HepG2 (cell line): ENCODE results near the gene CYSLTR2. TPM values are rescaled to one million over a fixed set of nuclear protein-coding genes. Genes with fewer than 3 reads are reported as not detected.

Experiments used
- ATAC-seq: fragments of 200-7000 bp; cut with Tn5 transposase; 3 replicates; pipeline ENCODE4 v1.9.1; 2020; ENCODE audit warnings: mild to moderate bottlenecking, moderate library complexity
- BruUV-seq: library from RNA; stranded (reverse); fragments of 400-500 nt; replicated peaks from 2 replicates; lab custom pipeline; 2021; lab: Mats Ljungman, UMichigan
- CTCF ChIA-PET: fragments of 300-600 bp; formaldehyde crosslinking; extraction: SDS; loops from one replicate; lab custom pipeline; 2021; ENCODE audit warnings: low total read pairs, inconsistent platforms, low intra/inter-chr PET ratio; lab: Yijun Ruan, JAX
- POLR2A ChIA-PET: fragments of 350-600 bp; sonication (Branson Sonifier 250); formaldehyde crosslinking; loops from one replicate; lab custom pipeline; 2020; ENCODE audit warnings: antibody characterized with exemption, inconsistent platforms; lab: Yijun Ruan, JAX
- DNase-seq: peaks from one replicate; pipeline ENCODE4 v3.0.0-alpha.2; 2015; ENCODE audit warnings: low spot score
- FAIRE-seq: peaks from 3 replicates; lab custom pipeline; 2011; peaks lifted over from hg19 to GRCh38; lab: Jason Lieb, UNC
- H2AFZ ChIP-seq: one replicate; pipeline ENCODE4 v1.6.1; 2011; ENCODE audit warnings: low read length, inconsistent platforms
- H3K27ac ChIP-seq: fragments of 300-600 bp; 3 replicates; pipeline ENCODE4 v1.8.0; 2011; ENCODE audit warnings: mixed run types, mild to moderate bottlenecking, mixed read lengths, low read length, inconsistent platforms; ENCODE audit not compliant: insufficient read depth; ENCODE audit errors: extremely low read length
- H3K27me3 ChIP-seq, 2 experiments: fragments of 200-600 bp in 1 of 2; 2 replicates in 1 of 2; 3 replicates in 1 of 2; pipeline versions ENCODE4 v1.6.0 to v1.8.0; 2011; ENCODE audit warnings: low read length in 2 of 2, mild to moderate bottlenecking in 2 of 2, moderate library complexity in 2 of 2, inconsistent platforms in 1 of 2; ENCODE audit not compliant: insufficient read depth in 2 of 2, control insufficient read depth in 1 of 2
- H3K36me3 ChIP-seq, 2 experiments: fragments of 200-600 bp in 1 of 2; replicated peaks in 1 of 2; 2 replicates in 1 of 2; 3 replicates in 1 of 2; pipeline versions ENCODE4 v1.5.1 to v1.8.0; 2011; ENCODE audit warnings: low read length in 2 of 2, inconsistent platforms in 1 of 2; ENCODE audit not compliant: insufficient read depth in 2 of 2, control insufficient read depth in 1 of 2
- H3K4me1 ChIP-seq: 2 replicates; pipeline ENCODE4 v1.5.1; 2012; ENCODE audit warnings: low read length, inconsistent platforms; ENCODE audit not compliant: insufficient read depth
- H3K4me2 ChIP-seq: 2 replicates; pipeline ENCODE4 v1.6.0; 2011; ENCODE audit warnings: low read depth, low read length, inconsistent platforms
- H3K4me3 ChIP-seq, 3 experiments: fragments of 200-600 bp in 1 of 3; sonication (generic), shearing (Covaris generic) in 1 of 3; replicated peaks in 1 of 3; 2 replicates each; pipeline ENCODE4 v1.5.1; 2011 to 2016; ENCODE audit warnings: low read length in 3 of 3, inconsistent platforms in 2 of 3, low read depth in 2 of 3, mild to moderate bottlenecking in 2 of 3, control low read depth in 1 of 3, mixed read lengths in 1 of 3; ENCODE audit not compliant: insufficient read depth in 1 of 3
- H3K79me2 ChIP-seq: one replicate; pipeline ENCODE4 v1.6.1; 2011; ENCODE audit warnings: low read length, inconsistent platforms; ENCODE audit not compliant: insufficient read depth
- H3K9ac ChIP-seq: 2 replicates; pipeline ENCODE4 v1.6.0; 2011; ENCODE audit warnings: mild to moderate bottlenecking, low read depth, low read length, inconsistent platforms; ENCODE audit not compliant: insufficient read depth
- H3K9me3 ChIP-seq: 2 replicates; pipeline ENCODE4 v1.5.1; 2012; ENCODE audit warnings: mild to moderate bottlenecking, low read length
- H4K20me1 ChIP-seq: 2 replicates; pipeline ENCODE4 v1.6.0; 2011; ENCODE audit warnings: inconsistent platforms, mild to moderate bottlenecking, low read length, moderate library complexity; ENCODE audit not compliant: insufficient read depth
- ATF7 ChIP-seq, 2 experiments: fragments of 450-650 bp in 1 of 2; sonication (generic) in 1 of 2; formaldehyde crosslinking in 1 of 2; IDR thresholded peaks; 2 replicates each; pipeline versions ENCODE4 v1.4.0 to v1.6.1; 2016 to 2020; ENCODE audit warnings: antibody characterized with exemption in 1 of 2, mild to moderate bottlenecking in 1 of 2, missing genetic modification reagents in 1 of 2
- CEBPG ChIP-seq: IDR thresholded peaks from 2 replicates; pipeline ENCODE4 v1.6.1; 2016
- CENPT ChIP-seq: sonication (generic); formaldehyde crosslinking; IDR thresholded peaks from 2 replicates; pipeline ENCODE4 v1.8.0; 2022; ENCODE audit warnings: low read depth, mild to moderate bottlenecking, moderate library complexity, missing genetic modification reagents
- EED ChIP-seq: sonication (generic); formaldehyde crosslinking; IDR thresholded peaks from 2 replicates; pipeline ENCODE4 v1.5.0; 2020; ENCODE audit warnings: mild to moderate bottlenecking, missing genetic modification reagents
- JARID2 ChIP-seq: sonication (generic); formaldehyde crosslinking; IDR thresholded peaks from 2 replicates; pipeline ENCODE4 v1.8.1; 2023; ENCODE audit warnings: missing genetic modification reagents, inconsistent platforms; ENCODE audit not compliant: insufficient replicate concordance
- KDM3A ChIP-seq: IDR thresholded peaks from 2 replicates; pipeline ENCODE4 v1.6.1; 2018; ENCODE audit warnings: low read depth, missing compliant biosample characterization
- MEIS2 ChIP-seq: sonication (generic); formaldehyde crosslinking; IDR thresholded peaks from 2 replicates; pipeline ENCODE4 v1.9.0; 2021; ENCODE audit warnings: mild to moderate bottlenecking, missing genetic modification reagents
- MXI1 ChIP-seq: IDR thresholded peaks from 3 replicates; pipeline ENCODE4 v1.6.1; 2012; ENCODE audit warnings: low read depth, low read length, inconsistent platforms, borderline replicate concordance
- PRDM4 ChIP-seq: sonication (generic); formaldehyde crosslinking; IDR thresholded peaks from 2 replicates; pipeline ENCODE4 v1.9.0; 2021; ENCODE audit warnings: missing genetic modification reagents, borderline replicate concordance
- RBM22 ChIP-seq: fragments of 200-400 bp; formaldehyde crosslinking; optimal IDR thresholded peaks from 2 replicates; pipeline ENCODE3; 2017; ENCODE audit warnings: mild to moderate bottlenecking, low read length, moderate library complexity
- ZBTB21 ChIP-seq: sonication (generic); formaldehyde crosslinking; IDR thresholded peaks from 2 replicates; pipeline ENCODE4 v1.4.0; 2020; ENCODE audit warnings: missing genetic modification reagents
- ZNF143 ChIP-seq: sonication (generic); formaldehyde crosslinking; IDR thresholded peaks from 2 replicates; pipeline ENCODE4 v1.4.0; 2020; ENCODE audit warnings: missing genetic modification reagents
- WGBS: methylation state at CpG from one replicate; pipeline ENCODE4 v1.1.6; 2017; ENCODE audit warnings: low lambda C conversion rate; 5-methylcytosine and 5-hydroxymethylcytosine counted together
- in situ Hi-C: cut with HindIII; loops from 2 replicates; pipeline ENCODE4 v1.10.0; 2017; ENCODE audit warnings: low pct_unique_long_range_greater_than_20kb; ENCODE audit not compliant: extremely low pct_ligation_motif_present
- intact Hi-C: fragments of 100-400 bp; cut with micrococcal nuclease; formaldehyde crosslinking; loops from one replicate; pipeline ENCODE4 v1.10.0; 2022; ENCODE audit not compliant: unreplicated experiment
- polyA plus RNA-seq, 8 experiments: library from polyadenylated mRNA; depleted of rRNA in 3 of 8; stranded (reverse) in 7 of 8; unstranded in 1 of 8; fragments of >200 nt; fragmentation: Illumina TruSeq in 4 of 8; extraction: Trizol in 4 of 8; gene quantifications; 2 replicates each; pipeline versions ENCODE4 v1.2.1 to v1.2.3, GENCODE V29; 2011 to 2016; ENCODE audit warnings: low read depth in 4 of 8, missing spikeins in 1 of 8, mixed read lengths in 1 of 8; ENCODE audit not compliant: insufficient read depth in 1 of 8
- total RNA-seq, 5 experiments: library from RNA; depleted of rRNA; stranded (reverse); fragments of >200 nt; fragmentation: Illumina TruSeq; extraction: Trizol; gene quantifications; 2 replicates each; pipeline ENCODE4 v1.2.3, GENCODE V29; 2016; ENCODE audit warnings: low read depth in 1 of 5

CYSLTR2 gene
- total and polyA plus RNA-seq, 2 of the 13 experiments (the other 11 are each of a cell fraction or from before 2014, with no cell fraction given): not detected

DNA sequence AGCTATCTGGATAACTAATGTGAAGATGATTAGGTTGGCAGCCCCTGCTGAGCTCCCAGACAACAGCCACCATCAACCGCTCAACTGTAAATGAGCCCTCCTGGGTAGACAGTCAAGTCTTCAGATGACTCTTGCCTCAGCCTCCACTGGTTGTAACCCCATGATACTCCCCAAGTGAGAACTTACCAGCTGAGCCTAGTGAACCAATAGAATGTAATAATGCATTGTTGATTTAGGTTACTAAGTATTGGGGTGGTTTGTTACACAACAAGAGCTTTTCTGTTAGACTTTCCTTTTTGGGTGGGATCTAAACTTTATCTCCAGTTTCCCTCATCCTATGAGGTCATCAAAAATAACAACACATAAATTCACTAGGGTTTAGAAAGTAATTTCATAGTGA lies 69.4 kb downstream of the CYSLTR2 start:
- in situ Hi-C loops: no loop called here
- no peak overlapping the region for H3K27ac ChIP-seq
- no peak overlapping the region for H3K4me3 ChIP-seq
- no peak overlapping the region for H3K4me2 ChIP-seq
- no peak overlapping the region for H3K9ac ChIP-seq
- no peak overlapping the region for H2AFZ ChIP-seq
- POLR2A ChIA-PET: no interaction called here
- no peaks in the 10 kb centered on the region for H3K4me1 ChIP-seq
- H3K79me2 ChIP-seq: no peaks in the 10 kb centered on the region
- CTCF ChIA-PET: no interaction called here
- no peaks in the 10 kb centered on the region for H3K36me3 ChIP-seq
- no peak for TF ChIP-seq MXI1
- TF ChIP-seq ZBTB21 (CRISPR knock-in tag): no peak
- TF ChIP-seq ATF7 (IDR thresholded peaks at IDR 0.05): peak; percentile 56
- no peak for TF ChIP-seq ATF7 (CRISPR knock-in tag; IDR thresholded peaks at IDR 0.05)
- intact Hi-C loops: no loop called here
- H3K9me3 ChIP-seq: peaks cover 15% of the 10 kb centered on the region; the same call in 1 of the 2 replicates
- no peak for FAIRE-seq
- no peaks in the 10 kb centered on the region for H3K27me3 ChIP-seq
- ATAC-seq: no peak
- H4K20me1 ChIP-seq: no peaks in the 10 kb centered on the region
- DNase-seq: no peak
- no TSS peak for BruUV-seq
- 100% methylated on average over 1 of the region's 1 CpG for WGBS

GRCh38 chr13:48725271-48725670 lies 71.5 kb downstream of the CYSLTR2 start:
- in situ Hi-C loops: no loop called here
- no peaks in the 10 kb centered on the region for H3K4me1 ChIP-seq
- no peaks in the 10 kb centered on the region for H3K36me3 ChIP-seq
- intact Hi-C loops: no loop called here
- no peaks in the 10 kb centered on the region for H4K20me1 ChIP-seq
- H3K4me3 ChIP-seq: no peak overlapping the region
- ChIA-PET POLR2A (no interaction called here), CTCF (no interaction called here)
- H3K79me2 ChIP-seq: no peaks in the 10 kb centered on the region
- H2AFZ ChIP-seq: no peak overlapping the region
- FAIRE-seq: no peak
- no peaks in the 10 kb centered on the region for H3K9me3 ChIP-seq
- TF ChIP-seq PRDM4 (no peak), KDM3A (CRISPR knock-in tag) (no peak), RBM22 (no peak), EED (CRISPR knock-in tag) (no peak), CEBPG (no peak), ZNF143 (no peak), CENPT (CRISPR knock-in tag) (no peak), MEIS2 (CRISPR knock-in tag) (no peak), JARID2 (CRISPR knock-in tag) (no peak)
- no peaks in the 10 kb centered on the region; a peak in 1 of 5 replicates for H3K27me3 ChIP-seq
- no peak for ATAC-seq
- H3K9ac ChIP-seq: no peak overlapping the region
- no peak overlapping the region for H3K27ac ChIP-seq
- no peak overlapping the region for H3K4me2 ChIP-seq
- BruUV-seq: no TSS peak
- no peak for DNase-seq
